GF-D8 (cell line): ENCODE results near the gene C10orf71.

Source experiments
- DNase-seq: peaks from one replicate; lab custom pipeline; 2025; lab: John Stamatoyannopoulos, UW

The C10orf71 gene

GRCh38 chr10:49335364-49335972, 36.5 kb downstream of the C10orf71 start:
- DNase-seq, result no peak

GRCh38 chr10:49338604-49339003, 39.6 kb downstream of the C10orf71 start:
- no peak for DNase-seq

- DNase-seq, result no peak
Measured at GRCh38 chr10:49344840-49345239, 45.9 kb downstream of the C10orf71 start.

- no peak for DNase-seq
Measured at GRCh38 chr10:49347342-49347741, 48.4 kb downstream of the C10orf71 start.

- DNase-seq, result no peak
Measured at GRCh38 chr10:49347827-49348226, 48.9 kb downstream of the C10orf71 start.

- DNase-seq, result no peak
Measured at GRCh38 chr10:49348593-49348992, 49.6 kb downstream of the C10orf71 start.

GRCh38 chr10:49349390-49349789, 50.4 kb downstream of the C10orf71 start:
- DNase-seq, result no peak

- no peak for DNase-seq
Measured at GRCh38 chr10:49350138-49350537, 51.2 kb downstream of the C10orf71 start.

GRCh38 chr10:49350846-49351532, 52.0 kb downstream of the C10orf71 start:
- no peak for DNase-seq

GRCh38 chr10:49351669-49352068, 52.7 kb downstream of the C10orf71 start:
- no peak for DNase-seq

GRCh38 chr10:49352323-49352722, 53.4 kb downstream of the C10orf71 start:
- no peak for DNase-seq

- DNase-seq, result no peak
Measured at GRCh38 chr10:49353026-49353894, 54.3 kb downstream of the C10orf71 start.

GRCh38 chr10:49353895-49354566, 55.1 kb downstream of the C10orf71 start:
- no peak for DNase-seq

GRCh38 chr10:49354593-49354992, 55.6 kb downstream of the C10orf71 start:
- no peak for DNase-seq

GRCh38 chr10:49355221-49355620, 56.3 kb downstream of the C10orf71 start:
- no peak for DNase-seq

- no peak for DNase-seq
Measured at GRCh38 chr10:49356181-49356580, 57.2 kb downstream of the C10orf71 start.

- no peak for DNase-seq
Measured at GRCh38 chr10:49356944-49357343, 58.0 kb downstream of the C10orf71 start.

- no peak for DNase-seq
Measured at GRCh38 chr10:49357910-49358309, 58.9 kb downstream of the C10orf71 start.

- DNase-seq, result no peak
Measured at GRCh38 chr10:49359349-49360270, 60.6 kb downstream of the C10orf71 start.

GRCh38 chr10:49360271-49361177, 61.6 kb downstream of the C10orf71 start:
- no peak for DNase-seq
